Sigmoid colon (tissue), 7 donors: ENCODE data around the gene PRKCA. TPM values are rescaled to one million over a fixed set of nuclear protein-coding genes. Genes with fewer than 3 reads are reported as not detected.

ENCODE experiments used
- DNase-seq: peaks from one replicate; pipeline ENCODE4 v3.0.0-alpha.2; 2019
- H3K27ac ChIP-seq, 4 donors: fragments of 200-600 bp; sonication (generic); one replicate each; pipeline ENCODE4 v1.5.1; 2016 to 2019; ENCODE audit warnings: mild to moderate bottlenecking in 1 of 4
- H3K27me3 ChIP-seq, 3 donors: fragments of 200-600 bp; sonication (generic); one replicate each; pipeline ENCODE4 v1.5.1; 2019; ENCODE audit warnings: mild to moderate bottlenecking in 1 of 3
- H3K36me3 ChIP-seq, 4 donors: fragments of 200-600 bp; sonication (generic); one replicate each; pipeline ENCODE4 v1.5.1; 2016 to 2019
- H3K4me1 ChIP-seq, 4 donors: fragments of 200-600 bp; sonication (generic); one replicate each; pipeline ENCODE4 v1.5.1; 2017 to 2019
- H3K4me3 ChIP-seq, 4 donors: fragments of 200-600 bp; sonication (generic); one replicate each; pipeline ENCODE4 v1.5.1; 2017 to 2019; ENCODE audit warnings: mild to moderate bottlenecking in 2 of 4, moderate library complexity in 1 of 4
- H3K9me3 ChIP-seq, 4 donors: fragments of 200-600 bp in 3 of 4; sonication (generic) in 3 of 4; one replicate each; pipeline versions ENCODE4 v1.5.1 to v1.6.1; 2013 to 2019
- CTCF ChIP-seq, 4 experiments: fragments of 450-650 bp in 3 of 4; fragments of 200-600 bp in 1 of 4; IDR thresholded peaks; one replicate each; pipeline ENCODE4 v1.5.1; 2016 to 2019; ENCODE audit warnings: antibody characterized with exemption in 4 of 4, mild to moderate bottlenecking in 3 of 4, moderate library complexity in 2 of 4
- EP300 ChIP-seq, 4 donors: sonication (generic); formaldehyde crosslinking; IDR thresholded peaks; one replicate each; pipeline ENCODE4 v1.6.1; 2017; ENCODE audit warnings: antibody characterized with exemption in 4 of 4
- POLR2A ChIP-seq, 2 donors: fragments of 450-650 bp; IDR thresholded peaks; one replicate each; pipeline ENCODE4 v1.6.1; 2016; ENCODE audit warnings: antibody characterized with exemption in 2 of 2, mild to moderate bottlenecking in 2 of 2, moderate library complexity in 2 of 2
- POLR2AphosphoS5 ChIP-seq, 4 donors: sonication (generic); formaldehyde crosslinking; IDR thresholded peaks; one replicate each; pipeline ENCODE4 v1.6.1; 2017; ENCODE audit warnings: antibody characterized with exemption in 4 of 4
- WGBS, 2 donors: extraction: QIAGEN DNeasy Blood & Tissue Kit; methylation state at CpG; one replicate each; pipeline ENCODE4 v1.1.7; 2013; 5-methylcytosine and 5-hydroxymethylcytosine counted together
- intact Hi-C: fragments of 100-400 bp; cut with DNase I; formaldehyde crosslinking; loops from one replicate; pipeline ENCODE4 v1.15.1; 2023
- polyA plus RNA-seq, 3 donors: library from polyadenylated mRNA; stranded (reverse); fragments of 200-250 nt; gene quantifications; one replicate each; pipeline ENCODE4 v1.2.3, GENCODE V29; 2013
- total RNA-seq, 4 donors: library from RNA; depleted of rRNA; stranded (reverse); fragments of >200 nt; gene quantifications; one replicate each; pipeline ENCODE4 v1.1.0, GENCODE V29; 2016
- donor health status: healthy with polysubstance abuse.
- donor health status: Bipolar disorder and iron deficiency.
- donor health status: healthy.

PRKCA gene
- total and polyA plus RNA-seq, 7 donors = 6.6 to 58.4 (median 42.6) TPM

- no peaks in the 10 kb centered on the region for H3K36me3 ChIP-seq
- intact Hi-C loops = loop anchor here (1.0 kb wide), 1 partner anchor 191 kb away; no protein-coding TSS in a partner anchor
- no peaks in the 10 kb centered on the region for H3K27me3 ChIP-seq
- peak overlapping the region in 3 of 4 donors; percentile 33 to 56 (median 39) for H3K27ac ChIP-seq
- no peak overlapping the region for H3K4me3 ChIP-seq
- DNase-seq = no peak
- TF ChIP-seq POLR2AphosphoS5 (IDR thresholded peaks at IDR 0.05) = no peak
- WGBS, 2 donors = 14 to 51% methylated on average over 11 of the region's 11 CpGs
- H3K4me1 ChIP-seq = peaks cover 0 to 25% (median 19%) of the 10 kb centered on the region in 4 donors
- H3K9me3 ChIP-seq = no peaks in the 10 kb centered on the region
Observed at GRCh38 chr17:66715076-66715675, 412.8 kb downstream of the PRKCA start.

GRCh38 chr17:66715745-66716156 lies 413.3 kb downstream of the PRKCA start:
- no peak overlapping the region for H3K4me3 ChIP-seq
- H3K27ac ChIP-seq = peak overlapping the region in 3 of 4 donors; percentile 33 to 56 (median 39)
- TF ChIP-seq POLR2A (IDR thresholded peaks at IDR 0.05) (no peak), EP300 (IDR thresholded peaks at IDR 0.05) (no peak), POLR2AphosphoS5 (IDR thresholded peaks at IDR 0.05) (peak in 1 of 4 donors; percentile 26), CTCF (IDR thresholded peaks at IDR 0.05) (peak; percentile 46 to 75 (median 66))
- intact Hi-C loops = loop anchor here (1.0 kb wide), 1 partner anchor 191 kb away; no protein-coding TSS in a partner anchor
- H3K9me3 ChIP-seq = no peaks in the 10 kb centered on the region
- 30 to 52% methylated on average over 3 of the region's 3 CpGs for WGBS, 2 donors
- H3K4me1 ChIP-seq = peaks cover 0 to 25% (median 19%) of the 10 kb centered on the region in 4 donors
- DNase-seq = no peak
- H3K27me3 ChIP-seq = no peaks in the 10 kb centered on the region
- no peaks in the 10 kb centered on the region for H3K36me3 ChIP-seq

GRCh38 chr17:66716236-66717026 lies 414.0 kb downstream of the PRKCA start:
- peak in 1 of 4 donors; percentile 15 for TF ChIP-seq POLR2AphosphoS5 (IDR thresholded peaks at IDR 0.05)
- TF ChIP-seq CTCF (IDR thresholded peaks at IDR 0.05) = no peak
- no peak for TF ChIP-seq POLR2A (IDR thresholded peaks at IDR 0.05)
- no peak for TF ChIP-seq EP300 (IDR thresholded peaks at IDR 0.05)
- H3K27ac ChIP-seq = peak overlapping the region in 2 of 4 donors; percentile 33 to 56
- WGBS, 2 donors = 79 to 82% methylated on average over 18 of the region's 18 CpGs
- H3K36me3 ChIP-seq = no peaks in the 10 kb centered on the region
- H3K4me1 ChIP-seq = peaks cover 0 to 25% (median 19%) of the 10 kb centered on the region in 4 donors
- intact Hi-C loops = no loop called here
- H3K9me3 ChIP-seq = no peaks in the 10 kb centered on the region
- no peak overlapping the region for H3K4me3 ChIP-seq
- DNase-seq = no peak
- no peaks in the 10 kb centered on the region for H3K27me3 ChIP-seq

GRCh38 chr17:66717641-66718058 lies 415.2 kb downstream of the PRKCA start:
- Histone ChIP-seq H3K27me3 (no peaks in the 10 kb centered on the region), H3K27ac (no peak overlapping the region), H3K4me3 (no peak overlapping the region), H3K4me1 (peaks cover 0 to 25% (median 19%) of the 10 kb centered on the region in 4 donors), H3K9me3 (no peaks in the 10 kb centered on the region), H3K36me3 (no peaks in the 10 kb centered on the region)
- TF ChIP-seq POLR2A (IDR thresholded peaks at IDR 0.05) (no peak), POLR2AphosphoS5 (IDR thresholded peaks at IDR 0.05) (no peak), EP300 (IDR thresholded peaks at IDR 0.05) (no peak), CTCF (IDR thresholded peaks at IDR 0.05) (no peak)
- 61 to 70% methylated on average over 9 of the region's 9 CpGs for WGBS, 2 donors
- intact Hi-C loops = no loop called here
- DNase-seq = no peak

- H3K27me3 ChIP-seq = no peaks in the 10 kb centered on the region
- WGBS, 2 donors = 92 to 96% methylated on average over 14 of the region's 14 CpGs
- H3K27ac ChIP-seq = no peak overlapping the region
- peaks cover 0 to 36% (median 34%) of the 10 kb centered on the region in 4 donors for H3K4me1 ChIP-seq
- TF ChIP-seq POLR2AphosphoS5 (IDR thresholded peaks at IDR 0.05) = no peak
- no peak for TF ChIP-seq EP300 (IDR thresholded peaks at IDR 0.05)
- no peak for TF ChIP-seq CTCF (IDR thresholded peaks at IDR 0.05)
- TF ChIP-seq POLR2A (IDR thresholded peaks at IDR 0.05) = no peak
- intact Hi-C loops = no loop called here
- no peak overlapping the region for H3K4me3 ChIP-seq
- no peak for DNase-seq
- H3K36me3 ChIP-seq = no peaks in the 10 kb centered on the region
- no peaks in the 10 kb centered on the region for H3K9me3 ChIP-seq
Observed at GRCh38 chr17:66720027-66720426, 417.6 kb downstream of the PRKCA start.
